HEK293T (cell line): ENCODE data around the gene SLC35F3.
"Not testable (repeated sequence)": the region's sequence is repeated elsewhere in the genome, so short reads cannot be mapped to it uniquely, and the experiment has no call there.

Source experiments
- CTCF ChIA-PET: fragments of 350-600 bp; formaldehyde crosslinking; extraction: SDS; loops from one replicate; lab custom pipeline; 2021; ENCODE audit warnings: antibody characterized with exemption, inconsistent platforms; lab: Yijun Ruan, JAX
- POLR2A ChIA-PET: fragments of 350-600 bp; formaldehyde crosslinking; extraction: SDS; loops from one replicate; lab custom pipeline; 2020; ENCODE audit warnings: antibody characterized with exemption, inconsistent platforms; lab: Yijun Ruan, JAX
- DNase-seq: peaks from one replicate; pipeline ENCODE4 v3.0.0; 2012; ENCODE audit warnings: mixed read lengths; ENCODE audit errors: extremely low spot score
- ARNT ChIP-seq: fragments of 450-650 bp; IDR thresholded peaks from 2 replicates; pipeline ENCODE4 v1.6.1; 2017; ENCODE audit warnings: mild to moderate bottlenecking
- BHLHE40 ChIP-seq: fragments of 450-650 bp; IDR thresholded peaks from 2 replicates; pipeline ENCODE4 v1.6.1; 2016; ENCODE audit warnings: mild to moderate bottlenecking, moderate library complexity, borderline replicate concordance
- CTBP1 ChIP-seq: fragments of 450-650 bp; IDR thresholded peaks from 2 replicates; pipeline ENCODE4 v1.6.1; 2016; ENCODE audit warnings: borderline replicate concordance
- ELF4 ChIP-seq: fragments of 450-650 bp; IDR thresholded peaks from 2 replicates; pipeline ENCODE4 v1.6.1; 2017; ENCODE audit warnings: antibody characterized with exemption
- FOXA1 ChIP-seq: fragments of 450-650 bp; IDR thresholded peaks from 2 replicates; pipeline ENCODE4 v1.6.1; 2016; ENCODE audit warnings: mild to moderate bottlenecking
- FOXK2 ChIP-seq: fragments of 450-650 bp; IDR thresholded peaks from 2 replicates; pipeline ENCODE4 v1.6.1; 2016; ENCODE audit warnings: mild to moderate bottlenecking
- FOXM1 ChIP-seq: fragments of 450-650 bp; IDR thresholded peaks from 2 replicates; pipeline ENCODE4 v1.6.1; 2017; ENCODE audit warnings: mild to moderate bottlenecking, borderline replicate concordance
- HDGF ChIP-seq: fragments of 450-650 bp; IDR thresholded peaks from 2 replicates; pipeline ENCODE4 v1.6.1; 2017; ENCODE audit warnings: antibody characterized with exemption, borderline replicate concordance
- L3MBTL2 ChIP-seq: fragments of 450-650 bp; conservative IDR thresholded peaks from 2 replicates; pipeline ENCODE4 v1.6.1; 2016; ENCODE audit warnings: mild to moderate bottlenecking
- LEF1 ChIP-seq: fragments of 450-650 bp; IDR thresholded peaks from 2 replicates; pipeline ENCODE4 v1.6.1; 2017; ENCODE audit warnings: mild to moderate bottlenecking, borderline replicate concordance
- NFRKB ChIP-seq: fragments of 450-650 bp; IDR thresholded peaks from 2 replicates; pipeline ENCODE4 v1.6.1; 2016; ENCODE audit warnings: mild to moderate bottlenecking, moderate library complexity
- PKNOX1 ChIP-seq: fragments of 450-650 bp; IDR thresholded peaks from 2 replicates; pipeline ENCODE4 v1.6.1; 2016
- SP1 ChIP-seq: fragments of 450-650 bp; IDR thresholded peaks from 2 replicates; pipeline ENCODE4 v1.6.1; 2017
- SUZ12 ChIP-seq: fragments of 450-650 bp; IDR thresholded peaks from 2 replicates; pipeline ENCODE4 v1.6.1; 2016; ENCODE audit warnings: mild to moderate bottlenecking
- TARDBP ChIP-seq: fragments of 450-650 bp; IDR thresholded peaks from 2 replicates; pipeline ENCODE4 v1.6.1; 2016
- ZNF384 ChIP-seq: fragments of 450-650 bp; IDR thresholded peaks from 2 replicates; pipeline ENCODE4 v1.6.1; 2016

SLC35F3 gene

DNA sequence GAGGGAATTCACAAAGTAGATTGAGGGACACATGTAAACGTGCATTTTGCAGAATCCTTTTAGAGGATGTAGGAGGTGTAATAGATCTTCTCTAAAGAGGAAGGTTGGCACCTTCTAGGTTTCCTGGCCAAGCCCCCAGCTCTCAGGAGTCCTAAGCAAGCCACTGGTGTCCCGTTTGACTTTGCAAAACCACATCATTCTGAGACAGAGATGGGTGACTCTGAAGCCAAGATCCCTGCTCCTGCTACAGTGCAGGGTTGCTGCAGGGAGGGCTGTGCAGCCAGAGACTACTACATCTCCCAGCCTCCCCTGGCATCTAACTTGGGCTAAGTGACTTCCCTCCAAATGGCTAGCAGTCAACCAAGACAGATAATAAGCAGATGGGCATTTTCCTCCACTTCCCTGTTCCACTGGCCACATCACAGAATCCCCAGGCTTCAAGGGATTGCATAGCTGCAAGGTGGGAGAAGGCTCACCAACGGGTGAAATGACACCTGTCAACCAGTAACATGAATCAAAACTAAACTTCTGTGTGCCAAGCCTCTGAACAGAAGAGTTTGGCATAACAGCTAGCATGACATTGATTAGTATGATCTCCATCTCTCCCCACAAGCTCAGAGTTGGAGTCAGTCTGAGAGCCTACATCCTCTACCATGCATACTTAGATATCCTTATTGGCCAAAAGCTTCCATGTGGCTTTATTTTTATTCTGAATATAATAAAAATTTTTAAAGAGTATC is 339.2 kb downstream of the SLC35F3 start:
- TF ChIP-seq TARDBP (no peak), SUZ12 (no peak), LEF1 (no peak), FOXA1 (no peak), CTBP1 (no peak), PKNOX1 (no peak), BHLHE40 (no peak), HDGF (no peak), ARNT (no peak), NFRKB (no peak), ELF4 (no peak), L3MBTL2 (no peak), ZNF384 (no peak), FOXK2 (no peak), FOXM1 (no peak)
- POLR2A ChIA-PET, result no interaction called here
- CTCF ChIA-PET, result no interaction called here
- no peak for DNase-seq

DNA sequence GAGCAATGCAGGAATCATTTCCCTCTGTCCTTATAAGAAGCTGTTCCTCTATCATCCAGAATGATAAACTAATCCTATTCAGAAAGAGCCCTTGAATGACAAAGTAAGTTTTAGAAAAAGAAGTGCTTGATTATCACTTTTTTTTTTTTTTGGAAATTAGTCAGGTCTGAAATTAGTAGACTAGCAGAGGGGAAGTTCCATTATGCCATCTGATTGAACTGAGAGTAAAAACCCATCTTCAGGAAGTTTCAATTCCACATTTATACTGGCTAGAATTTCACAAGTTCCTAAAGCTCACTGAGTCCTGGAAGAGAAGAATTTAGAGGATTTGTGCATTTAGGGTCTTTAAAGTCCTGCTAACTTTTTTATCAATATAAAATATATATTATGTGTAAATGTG is 340.0 kb downstream of the SLC35F3 start:
- ChIA-PET POLR2A (no interaction called here), CTCF (no interaction called here)
- DNase-seq, result no peak
- no peak for TF ChIP-seq NFRKB
- no peak for TF ChIP-seq SUZ12

GRCh38 chr1:234246638-234247116 is 342.2 kb downstream of the SLC35F3 start:
- POLR2A ChIA-PET, result no interaction called here
- CTCF ChIA-PET, result no interaction called here
- TF ChIP-seq CTBP1 (no peak), SP1 (no peak), FOXM1 (no peak), PKNOX1 (no peak), ELF4 (no peak), FOXA1 (no peak), SUZ12 (no peak), ZNF384 (no peak)
- DNase-seq, result no peak

DNA sequence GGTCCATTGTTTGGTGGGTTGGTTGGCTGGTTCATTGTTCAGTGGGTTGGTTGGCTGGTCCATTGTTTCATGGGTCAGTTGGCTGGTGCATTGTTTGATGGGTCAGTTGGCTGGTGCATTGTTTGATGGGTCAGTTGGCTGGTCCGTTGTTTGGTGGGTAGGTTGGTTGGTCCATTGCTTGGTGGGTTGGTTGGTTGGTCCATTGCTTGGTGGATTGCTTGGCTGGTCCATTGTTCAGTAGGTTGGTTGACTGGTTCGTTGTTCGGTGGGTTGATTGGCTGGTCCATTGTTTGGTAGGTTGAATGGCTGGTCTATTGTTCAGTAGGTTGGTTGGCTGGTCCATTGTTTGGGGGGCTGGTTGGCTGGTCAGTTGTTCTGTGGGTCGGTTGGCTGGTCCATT is 343.3 kb downstream of the SLC35F3 start:
- CTCF ChIA-PET, POLR2A ChIA-PET, DNase-seq: not testable (repeated sequence)

DNA sequence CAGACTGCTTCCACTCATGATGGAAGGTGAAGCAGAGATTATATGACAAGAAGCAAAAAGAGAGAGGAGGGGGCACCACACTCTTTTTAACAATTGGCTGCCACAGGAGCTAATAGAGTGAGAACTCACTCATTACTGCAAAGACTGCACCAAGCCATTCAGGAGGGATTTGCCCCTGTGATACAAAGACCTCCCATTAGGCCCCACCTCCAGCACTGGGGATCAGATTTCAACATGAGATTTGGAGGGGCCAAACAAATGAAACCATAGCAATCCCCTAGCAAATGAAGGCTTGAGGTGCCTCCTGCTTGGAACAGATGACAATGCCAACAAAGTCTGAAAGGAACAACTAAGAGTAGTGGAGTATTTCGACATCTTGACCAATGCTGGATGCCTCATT is 346.3 kb downstream of the SLC35F3 start:
- no peak for TF ChIP-seq TARDBP
- TF ChIP-seq NFRKB, result no peak
- no peak for TF ChIP-seq CTBP1
- no peak for TF ChIP-seq ZNF384
- TF ChIP-seq LEF1, result no peak
- TF ChIP-seq SUZ12, result no peak
- TF ChIP-seq ELF4, result no peak
- TF ChIP-seq FOXM1, result no peak
- no peak for TF ChIP-seq PKNOX1
- no peak for TF ChIP-seq FOXA1
- TF ChIP-seq SP1, result no peak
- TF ChIP-seq HDGF, result no peak
- TF ChIP-seq L3MBTL2, result no peak
- ChIA-PET CTCF (no interaction called here), POLR2A (no interaction called here)
- no peak for DNase-seq

DNA sequence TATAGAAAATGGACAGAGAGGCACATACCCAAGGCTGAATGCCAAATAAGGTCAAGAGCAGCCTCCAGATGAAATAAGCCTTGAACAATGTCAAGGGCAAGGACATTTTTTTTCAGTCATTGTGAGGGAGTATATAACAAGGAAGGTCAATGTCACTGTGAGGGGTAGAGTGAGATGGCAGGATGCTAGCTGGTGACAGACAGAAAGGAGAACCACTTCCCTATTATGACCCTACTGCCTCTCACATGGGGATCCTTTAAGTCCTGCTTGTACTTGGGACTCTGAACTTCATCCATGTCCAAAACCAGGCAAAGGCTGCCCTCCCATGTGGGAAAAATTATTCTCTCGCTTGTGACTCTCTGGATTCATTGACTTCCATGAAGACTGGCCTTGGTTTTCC is 349.3 kb downstream of the SLC35F3 start:
- no peak for TF ChIP-seq TARDBP
- no peak for TF ChIP-seq ELF4
- TF ChIP-seq SUZ12, result no peak
- TF ChIP-seq HDGF, result no peak
- TF ChIP-seq FOXA1, result no peak
- TF ChIP-seq BHLHE40, result no peak
- TF ChIP-seq L3MBTL2, result no peak
- TF ChIP-seq NFRKB, result no peak
- no peak for TF ChIP-seq FOXM1
- no peak for TF ChIP-seq SP1
- no peak for TF ChIP-seq FOXK2
- no peak for TF ChIP-seq PKNOX1
- no peak for TF ChIP-seq ZNF384
- no peak for TF ChIP-seq CTBP1
- no peak for TF ChIP-seq LEF1
- TF ChIP-seq ARNT, result no peak
- CTCF ChIA-PET, result interaction anchor here (0.7 kb wide), 1 partner anchor 55 kb away, joined by 3 read pairs; no protein-coding TSS in a partner anchor
- POLR2A ChIA-PET, result no interaction called here
- DNase-seq, result no peak
